Activated CD4-positive, alpha-beta T cell treated with anti-CD3 and anti-CD28 coated beads, Interleukin-10, Interleukin-2, amounts not matched to agents 100 ng/mL and 50 ng/mL, durations not matched to agents 16 hours and 8 hours (primary cell): ENCODE measurements around the gene NOSTRIN.
A peak's percentile ranks its signal among the peaks of the same experiment; 100 is the strongest.
"Not testable (repeated sequence)": the region's sequence is repeated elsewhere in the genome, so short reads cannot be mapped to it uniquely, and the experiment has no call there.

Source experiments
- DNase-seq: peaks from one replicate; pipeline ENCODE4 v3.0.0-alpha.2; 2020

NOSTRIN gene

GRCh38 chr2:168819829-168820489 lies 17.5 kb downstream of the NOSTRIN start:
- no peak for DNase-seq

- no peak for DNase-seq
Observed at GRCh38 chr2:168821577-168821976, 19.1 kb downstream of the NOSTRIN start.

GRCh38 chr2:168821992-168822391 lies 19.6 kb downstream of the NOSTRIN start:
- no peak for DNase-seq

GRCh38 chr2:168825126-168825525 lies 22.7 kb downstream of the NOSTRIN start:
- no peak for DNase-seq

GRCh38 chr2:168830958-168831357 lies 28.5 kb downstream of the NOSTRIN start:
- no peak for DNase-seq

- DNase-seq: no peak
Observed at GRCh38 chr2:168831662-168832061, 29.2 kb downstream of the NOSTRIN start.

- no peak for DNase-seq
Observed at GRCh38 chr2:168835969-168836368, 33.5 kb downstream of the NOSTRIN start.

GRCh38 chr2:168841445-168841844 lies 39.0 kb downstream of the NOSTRIN start:
- no peak for DNase-seq

GRCh38 chr2:168843253-168843652 lies 40.8 kb downstream of the NOSTRIN start:
- DNase-seq: no peak

GRCh38 chr2:168848225-168848624 lies 45.8 kb downstream of the NOSTRIN start:
- no peak for DNase-seq

- peak; percentile 8 for DNase-seq
Observed at GRCh38 chr2:168849610-168850009, 47.2 kb downstream of the NOSTRIN start.

GRCh38 chr2:168850846-168851245 lies 48.4 kb downstream of the NOSTRIN start:
- DNase-seq: no peak

- no peak for DNase-seq
Observed at GRCh38 chr2:168851674-168852320, 49.4 kb downstream of the NOSTRIN start.

GRCh38 chr2:168852481-168852880 lies 50.0 kb downstream of the NOSTRIN start:
- DNase-seq: no peak

- DNase-seq: no peak
Observed at GRCh38 chr2:168853471-168853870, 51.0 kb downstream of the NOSTRIN start.

- no peak for DNase-seq
Observed at GRCh38 chr2:168854651-168855050, 52.2 kb downstream of the NOSTRIN start.

- no peak for DNase-seq
Observed at GRCh38 chr2:168855601-168856000, 53.2 kb downstream of the NOSTRIN start.

- DNase-seq: no peak
Observed at GRCh38 chr2:168858146-168858545, 55.7 kb downstream of the NOSTRIN start.

GRCh38 chr2:168867164-168867563 lies 64.7 kb downstream of the NOSTRIN start:
- not testable (repeated sequence) for DNase-seq

- DNase-seq: not testable (repeated sequence)
Observed at GRCh38 chr2:168870369-168870768, 67.9 kb downstream of the NOSTRIN start.

GRCh38 chr2:168870824-168871223 lies 68.4 kb downstream of the NOSTRIN start:
- not testable (repeated sequence) for DNase-seq

GRCh38 chr2:168874368-168875054 lies 72.1 kb downstream of the NOSTRIN start:
- no peak for DNase-seq

GRCh38 chr2:168882163-168882562 lies 79.7 kb downstream of the NOSTRIN start:
- not testable (repeated sequence) for DNase-seq

GRCh38 chr2:168884975-168885374 lies 82.5 kb downstream of the NOSTRIN start:
- DNase-seq: peak; percentile 15
